SK-N-SH (cell line): ENCODE results near the gene CCNC.

Experiments used
- EZH2phosphoT487 ChIP-seq: fragments of 200-600 bp; sonication (generic); IDR thresholded peaks from 2 replicates; pipeline ENCODE4 v1.6.1; 2017; ENCODE audit warnings: low read depth, mixed run types, mild to moderate bottlenecking, antibody characterized with exemption, moderate library complexity, borderline replicate concordance
- FOXM1 ChIP-seq: IDR thresholded peaks from 2 replicates; pipeline ENCODE4 v1.4.0; 2012; ENCODE audit warnings: low read depth, mild to moderate bottlenecking
- GABPA ChIP-seq: IDR thresholded peaks from 2 replicates; pipeline ENCODE4 v1.4.0; 2012; ENCODE audit warnings: low read depth, mild to moderate bottlenecking
- GATA2 ChIP-seq: sonication (generic); formaldehyde crosslinking; IDR thresholded peaks from 2 replicates; pipeline ENCODE4 v1.5.0; 2020; ENCODE audit warnings: mild to moderate bottlenecking, missing genetic modification reagents
- MXI1 ChIP-seq: IDR thresholded peaks from 2 replicates; pipeline ENCODE4 v1.6.1; 2012; ENCODE audit warnings: mild to moderate bottlenecking, low read depth, low read length, improper control_type of control experiment
- POLR2AphosphoS5 ChIP-seq: IDR thresholded peaks from 2 replicates; pipeline ENCODE4 v1.6.1; 2012; ENCODE audit warnings: low read depth, low read length
- RAD21 ChIP-seq: IDR thresholded peaks from 2 replicates; pipeline ENCODE4 v1.6.1; 2012; ENCODE audit warnings: mild to moderate bottlenecking, low read length
- RCOR1 ChIP-seq: fragments of 150-350 bp; IDR thresholded peaks from 2 replicates; pipeline ENCODE4 v1.6.1; 2017; ENCODE audit warnings: antibody characterized with exemption, low read length
- RFX5 ChIP-seq: IDR thresholded peaks from 2 replicates; pipeline ENCODE4 v1.6.1; 2012; ENCODE audit warnings: mild to moderate bottlenecking, improper control_type of control experiment, low read length
- SMC3 ChIP-seq: IDR thresholded peaks from 2 replicates; pipeline ENCODE4 v1.6.1; 2012; ENCODE audit warnings: low read depth, low read length, improper control_type of control experiment
- YY1 ChIP-seq: IDR thresholded peaks from 2 replicates; pipeline ENCODE4 v1.4.0; 2012; ENCODE audit warnings: low read depth, mild to moderate bottlenecking
- TF ChIP-seq, protein P1 (sequence below): fragments of 200-600 bp; sonication (generic); IDR thresholded peaks from 2 replicates; pipeline ENCODE4 v1.6.1; 2017; ENCODE audit warnings: antibody characterized with exemption, mild to moderate bottlenecking, moderate library complexity
- TF ChIP-seq, protein P2 (sequence below): fragments of 150-350 bp; IDR thresholded peaks from 2 replicates; pipeline ENCODE4 v1.6.1; 2016; ENCODE audit warnings: mild to moderate bottlenecking, low read depth, low read length
- TF ChIP-seq, protein P3 (sequence below): IDR thresholded peaks from 2 replicates; pipeline ENCODE4 v1.4.0; 2012; ENCODE audit warnings: low read depth

DNA sequence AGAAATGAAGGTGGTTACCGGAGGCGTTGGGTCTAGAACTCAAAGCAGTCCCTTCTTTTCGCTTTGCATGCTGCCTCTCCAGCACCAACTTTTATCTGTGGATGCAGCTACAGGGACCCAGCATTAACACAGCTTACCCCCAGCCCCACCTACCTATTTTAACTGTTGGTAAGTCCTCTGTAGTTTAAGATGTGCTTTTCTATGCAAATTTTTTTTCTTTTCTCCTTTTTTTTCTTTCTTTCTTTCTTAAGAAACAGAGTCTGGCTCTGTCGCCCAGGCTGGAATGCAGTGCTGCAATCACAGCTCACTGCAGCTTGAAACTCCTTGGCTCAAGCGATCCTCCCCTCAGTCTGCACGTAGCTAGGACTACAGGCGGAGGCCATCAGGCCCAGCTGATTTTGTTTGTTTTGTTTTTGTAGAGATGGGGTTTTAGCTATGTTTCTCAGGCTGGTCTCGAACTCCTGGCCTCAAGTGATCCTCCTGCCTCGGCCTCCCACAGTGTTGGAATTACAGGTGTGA lies 46.8 kb downstream of the CCNC start:
- no peak for TF ChIP-seq SMC3
- no peak for TF ChIP-seq FOXM1
- TF ChIP-seq YY1 = no peak
- TF ChIP-seq GATA2 (CRISPR knock-in tag) = no peak
- TF ChIP-seq, protein P1, sequence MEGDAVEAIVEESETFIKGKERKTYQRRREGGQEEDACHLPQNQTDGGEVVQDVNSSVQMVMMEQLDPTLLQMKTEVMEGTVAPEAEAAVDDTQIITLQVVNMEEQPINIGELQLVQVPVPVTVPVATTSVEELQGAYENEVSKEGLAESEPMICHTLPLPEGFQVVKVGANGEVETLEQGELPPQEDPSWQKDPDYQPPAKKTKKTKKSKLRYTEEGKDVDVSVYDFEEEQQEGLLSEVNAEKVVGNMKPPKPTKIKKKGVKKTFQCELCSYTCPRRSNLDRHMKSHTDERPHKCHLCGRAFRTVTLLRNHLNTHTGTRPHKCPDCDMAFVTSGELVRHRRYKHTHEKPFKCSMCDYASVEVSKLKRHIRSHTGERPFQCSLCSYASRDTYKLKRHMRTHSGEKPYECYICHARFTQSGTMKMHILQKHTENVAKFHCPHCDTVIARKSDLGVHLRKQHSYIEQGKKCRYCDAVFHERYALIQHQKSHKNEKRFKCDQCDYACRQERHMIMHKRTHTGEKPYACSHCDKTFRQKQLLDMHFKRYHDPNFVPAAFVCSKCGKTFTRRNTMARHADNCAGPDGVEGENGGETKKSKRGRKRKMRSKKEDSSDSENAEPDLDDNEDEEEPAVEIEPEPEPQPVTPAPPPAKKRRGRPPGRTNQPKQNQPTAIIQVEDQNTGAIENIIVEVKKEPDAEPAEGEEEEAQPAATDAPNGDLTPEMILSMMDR = no peak
- no peak for TF ChIP-seq RFX5
- no peak for TF ChIP-seq GABPA
- TF ChIP-seq, protein P2, sequence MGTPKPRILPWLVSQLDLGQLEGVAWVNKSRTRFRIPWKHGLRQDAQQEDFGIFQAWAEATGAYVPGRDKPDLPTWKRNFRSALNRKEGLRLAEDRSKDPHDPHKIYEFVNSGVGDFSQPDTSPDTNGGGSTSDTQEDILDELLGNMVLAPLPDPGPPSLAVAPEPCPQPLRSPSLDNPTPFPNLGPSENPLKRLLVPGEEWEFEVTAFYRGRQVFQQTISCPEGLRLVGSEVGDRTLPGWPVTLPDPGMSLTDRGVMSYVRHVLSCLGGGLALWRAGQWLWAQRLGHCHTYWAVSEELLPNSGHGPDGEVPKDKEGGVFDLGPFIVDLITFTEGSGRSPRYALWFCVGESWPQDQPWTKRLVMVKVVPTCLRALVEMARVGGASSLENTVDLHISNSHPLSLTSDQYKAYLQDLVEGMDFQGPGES = no peak
- no peak for TF ChIP-seq RAD21
- TF ChIP-seq MXI1 = 0 out of 2 replicates have a peak, but pooled peaks have one; percentile 25
- no peak for TF ChIP-seq EZH2phosphoT487
- TF ChIP-seq, protein P3, sequence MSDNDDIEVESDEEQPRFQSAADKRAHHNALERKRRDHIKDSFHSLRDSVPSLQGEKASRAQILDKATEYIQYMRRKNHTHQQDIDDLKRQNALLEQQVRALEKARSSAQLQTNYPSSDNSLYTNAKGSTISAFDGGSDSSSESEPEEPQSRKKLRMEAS = no peak
- TF ChIP-seq RCOR1 = no peak
- no peak for TF ChIP-seq POLR2AphosphoS5
